ENCODE measurements around the gene PLA2G6. TPM values are rescaled to one million over a fixed set of nuclear protein-coding genes. Genes with fewer than 3 reads are reported as not detected.

Gene PLA2G6
- polyA plus RNA-seq, 1 donor: 71.1 TPM

- peak; percentile 68 to 83 for DNase-seq
- no peaks in the 10 kb centered on the region for H3K27me3 ChIP-seq (ENCODE audit: control insufficient read depth, insufficient read depth, low read length)
- peaks cover 17% of the 10 kb centered on the region for H3K4me1 ChIP-seq (ENCODE audit: control insufficient read depth, insufficient read depth, low read length)
- H3K4me3 ChIP-seq (ENCODE audit: low read length): peak overlapping the region; percentile 84
- H3K36me3 ChIP-seq (ENCODE audit: control insufficient read depth, insufficient read depth, low read length): no peaks in the 10 kb centered on the region
- peak overlapping the region; percentile 96 for H3K27ac ChIP-seq (ENCODE audit: low read length)
- no peaks in the 10 kb centered on the region for H3K9me3 ChIP-seq (ENCODE audit: control insufficient read depth, low read depth, low read length)
- WGBS (ENCODE audit: insufficient coverage, low lambda C conversion rate): no CpG with 5 or more reads among the region's 19 CpGs
Observed at GRCh38 chr22:38203090-38203810, 21.6 kb upstream of the PLA2G6 start.

- peaks cover 17% of the 10 kb centered on the region for H3K4me1 ChIP-seq (ENCODE audit: control insufficient read depth, insufficient read depth, low read length)
- H3K4me3 ChIP-seq (ENCODE audit: low read length): peak overlapping the region; percentile 84
- WGBS (ENCODE audit: insufficient coverage, low lambda C conversion rate): no CpG with 5 or more reads among the region's 74 CpGs
- no peaks in the 10 kb centered on the region for H3K27me3 ChIP-seq (ENCODE audit: control insufficient read depth, insufficient read depth, low read length)
- no peaks in the 10 kb centered on the region for H3K36me3 ChIP-seq (ENCODE audit: control insufficient read depth, insufficient read depth, low read length)
- H3K9me3 ChIP-seq (ENCODE audit: control insufficient read depth, low read depth, low read length): no peaks in the 10 kb centered on the region
- peak; percentile 74 to 85 for DNase-seq
- H3K27ac ChIP-seq (ENCODE audit: low read length): peak overlapping the region; percentile 96
Observed at GRCh38 chr22:38202437-38203089, 20.9 kb upstream of the PLA2G6 start.

GRCh38 chr22:38201711-38202436 lies 20.2 kb upstream of the PLA2G6 start, which contains the start of gene MAFF:
MAFF (plus strand) TSS chr22:38201994; CDS start chr22:38213854, 11,860 bp downstream.
- Histone ChIP-seq H3K27me3 (ENCODE audit: control insufficient read depth, insufficient read depth, low read length) (no peaks in the 10 kb centered on the region), H3K4me1 (ENCODE audit: control insufficient read depth, insufficient read depth, low read length) (peaks cover 19% of the 10 kb centered on the region), H3K9me3 (ENCODE audit: control insufficient read depth, low read depth, low read length) (no peaks in the 10 kb centered on the region), H3K36me3 (ENCODE audit: control insufficient read depth, insufficient read depth, low read length) (no peaks in the 10 kb centered on the region), H3K4me3 (ENCODE audit: low read length) (peak within 1 kb of the TSS; percentile 84), H3K27ac (ENCODE audit: low read length) (peak within 1 kb of the TSS; percentile 96)
- WGBS (ENCODE audit: insufficient coverage, low lambda C conversion rate): no CpG with 5 or more reads among the region's 85 CpGs
- DNase-seq: peak; percentile 96 to 97

GRCh38 chr22:38201371-38201710 lies 19.7 kb upstream of the PLA2G6 start:
- H3K9me3 ChIP-seq (ENCODE audit: control insufficient read depth, low read depth, low read length): no peaks in the 10 kb centered on the region
- H3K27ac ChIP-seq (ENCODE audit: low read length): peak overlapping the region; percentile 67
- no peaks in the 10 kb centered on the region for H3K27me3 ChIP-seq (ENCODE audit: control insufficient read depth, insufficient read depth, low read length)
- no peak for DNase-seq
- no peaks in the 10 kb centered on the region for H3K36me3 ChIP-seq (ENCODE audit: control insufficient read depth, insufficient read depth, low read length)
- WGBS (ENCODE audit: insufficient coverage, low lambda C conversion rate): no CpG with 5 or more reads among the region's 8 CpGs
- peak overlapping the region; percentile 84 for H3K4me3 ChIP-seq (ENCODE audit: low read length)
- peaks cover 22% of the 10 kb centered on the region for H3K4me1 ChIP-seq (ENCODE audit: control insufficient read depth, insufficient read depth, low read length)

GRCh38 chr22:38199826-38200559 lies 18.4 kb upstream of the PLA2G6 start:
- Histone ChIP-seq H3K4me3 (ENCODE audit: low read length) (no peak overlapping the region), H3K9me3 (ENCODE audit: control insufficient read depth, low read depth, low read length) (no peaks in the 10 kb centered on the region), H3K4me1 (ENCODE audit: control insufficient read depth, insufficient read depth, low read length) (peaks cover 22% of the 10 kb centered on the region), H3K36me3 (ENCODE audit: control insufficient read depth, insufficient read depth, low read length) (no peaks in the 10 kb centered on the region), H3K27ac (ENCODE audit: low read length) (no peak overlapping the region), H3K27me3 (ENCODE audit: control insufficient read depth, insufficient read depth, low read length) (no peaks in the 10 kb centered on the region)
- no peak for DNase-seq
- no CpG with 5 or more reads among the region's 10 CpGs for WGBS (ENCODE audit: insufficient coverage, low lambda C conversion rate)

- H3K9me3 ChIP-seq (ENCODE audit: control insufficient read depth, low read depth, low read length): no peaks in the 10 kb centered on the region
- no peak overlapping the region for H3K4me3 ChIP-seq (ENCODE audit: low read length)
- H3K27me3 ChIP-seq (ENCODE audit: control insufficient read depth, insufficient read depth, low read length): no peaks in the 10 kb centered on the region
- H3K36me3 ChIP-seq (ENCODE audit: control insufficient read depth, insufficient read depth, low read length): no peaks in the 10 kb centered on the region
- H3K27ac ChIP-seq (ENCODE audit: low read length): no peak overlapping the region
- peaks cover 22% of the 10 kb centered on the region for H3K4me1 ChIP-seq (ENCODE audit: control insufficient read depth, insufficient read depth, low read length)
- DNase-seq: peak in 1 of 2 donors; percentile 72
- WGBS (ENCODE audit: insufficient coverage, low lambda C conversion rate): no CpG with 5 or more reads among the region's 19 CpGs
Observed at GRCh38 chr22:38196791-38197419, 15.3 kb upstream of the PLA2G6 start.

- Histone ChIP-seq H3K9me3 (ENCODE audit: control insufficient read depth, low read depth, low read length) (no peaks in the 10 kb centered on the region), H3K36me3 (ENCODE audit: control insufficient read depth, insufficient read depth, low read length) (no peaks in the 10 kb centered on the region), H3K4me3 (ENCODE audit: low read length) (no peak overlapping the region), H3K27me3 (ENCODE audit: control insufficient read depth, insufficient read depth, low read length) (no peaks in the 10 kb centered on the region), H3K27ac (ENCODE audit: low read length) (peak overlapping the region; percentile 47), H3K4me1 (ENCODE audit: control insufficient read depth, insufficient read depth, low read length) (peaks cover 35% of the 10 kb centered on the region)
- no CpG with 5 or more reads among the region's 6 CpGs for WGBS (ENCODE audit: insufficient coverage, low lambda C conversion rate)
- DNase-seq: peak; percentile 71 to 83
Observed at GRCh38 chr22:38193580-38193979, 11.9 kb upstream of the PLA2G6 start.

- Histone ChIP-seq H3K4me3 (ENCODE audit: low read length) (no peak overlapping the region), H3K9me3 (ENCODE audit: control insufficient read depth, low read depth, low read length) (no peaks in the 10 kb centered on the region), H3K27ac (ENCODE audit: low read length) (peak overlapping the region; percentile 76), H3K27me3 (ENCODE audit: control insufficient read depth, insufficient read depth, low read length) (no peaks in the 10 kb centered on the region), H3K4me1 (ENCODE audit: control insufficient read depth, insufficient read depth, low read length) (peaks cover 35% of the 10 kb centered on the region), H3K36me3 (ENCODE audit: control insufficient read depth, insufficient read depth, low read length) (no peaks in the 10 kb centered on the region)
- no CpG with 5 or more reads among the region's 3 CpGs for WGBS (ENCODE audit: insufficient coverage, low lambda C conversion rate)
- DNase-seq: no peak
Observed at GRCh38 chr22:38192475-38192863, 10.8 kb upstream of the PLA2G6 start.

- DNase-seq: peak; percentile 73 to 88
- Histone ChIP-seq H3K36me3 (ENCODE audit: control insufficient read depth, insufficient read depth, low read length) (no peaks in the 10 kb centered on the region), H3K27me3 (ENCODE audit: control insufficient read depth, insufficient read depth, low read length) (no peaks in the 10 kb centered on the region), H3K4me1 (ENCODE audit: control insufficient read depth, insufficient read depth, low read length) (peaks cover 32% of the 10 kb centered on the region), H3K27ac (ENCODE audit: low read length) (peak overlapping the region; percentile 76), H3K4me3 (ENCODE audit: low read length) (no peak overlapping the region), H3K9me3 (ENCODE audit: control insufficient read depth, low read depth, low read length) (no peaks in the 10 kb centered on the region)
- WGBS (ENCODE audit: insufficient coverage, low lambda C conversion rate): 42% methylated on average over 4 of the region's 10 CpGs
Observed at GRCh38 chr22:38191731-38192474, 10.3 kb upstream of the PLA2G6 start.
